DOHH2 (cell line): ENCODE measurements around the gene COX7A2.

ENCODE experiments used
- CTCF ChIP-seq: fragments of 200-600 bp; sonication (generic); IDR thresholded peaks from one replicate; pipeline ENCODE4 v1.5.1; 2014; ENCODE audit warnings: antibody characterized with exemption, mild to moderate bottlenecking, low read depth, low read length; ENCODE audit not compliant: poor library complexity, severe bottlenecking
- EZH2phosphoT487 ChIP-seq: fragments of 200-600 bp; sonication (generic); IDR thresholded peaks from 2 replicates; pipeline ENCODE4 v1.6.1; 2017; ENCODE audit warnings: borderline replicate concordance, mild to moderate bottlenecking, antibody characterized with exemption, low read length, moderate library complexity, mixed read lengths

GRCh38 chr6:75217193-75217592, 26.4 kb downstream of the COX7A2 start:
- no peak for TF ChIP-seq EZH2phosphoT487
- TF ChIP-seq CTCF = no peak
